ENCODE measurements around the gene PTPRO.

The PTPRO gene

DNA sequence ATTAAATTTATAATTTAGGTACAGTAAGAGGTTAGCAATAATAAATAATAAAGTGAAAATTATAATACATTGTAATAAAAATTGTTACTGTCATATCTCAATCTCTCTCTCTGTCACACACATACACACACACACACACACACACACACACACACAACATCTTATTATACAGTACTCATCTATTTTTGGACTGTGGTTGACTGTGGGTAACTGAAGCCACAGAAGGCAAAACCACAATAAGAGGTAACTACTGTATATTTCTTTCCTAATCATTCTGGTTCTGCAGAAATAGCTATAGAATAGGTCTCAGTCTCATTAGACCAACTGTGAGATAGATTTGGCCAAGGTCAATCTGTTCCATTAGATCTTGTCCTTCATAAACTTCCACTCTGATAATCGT lies 33.1 kb upstream of the PTPRO start:
- H3K4me3 ChIP-seq (replicated peaks; ENCODE audit: low read depth, low read length): no peak overlapping the region
- TF ChIP-seq, protein P1, sequence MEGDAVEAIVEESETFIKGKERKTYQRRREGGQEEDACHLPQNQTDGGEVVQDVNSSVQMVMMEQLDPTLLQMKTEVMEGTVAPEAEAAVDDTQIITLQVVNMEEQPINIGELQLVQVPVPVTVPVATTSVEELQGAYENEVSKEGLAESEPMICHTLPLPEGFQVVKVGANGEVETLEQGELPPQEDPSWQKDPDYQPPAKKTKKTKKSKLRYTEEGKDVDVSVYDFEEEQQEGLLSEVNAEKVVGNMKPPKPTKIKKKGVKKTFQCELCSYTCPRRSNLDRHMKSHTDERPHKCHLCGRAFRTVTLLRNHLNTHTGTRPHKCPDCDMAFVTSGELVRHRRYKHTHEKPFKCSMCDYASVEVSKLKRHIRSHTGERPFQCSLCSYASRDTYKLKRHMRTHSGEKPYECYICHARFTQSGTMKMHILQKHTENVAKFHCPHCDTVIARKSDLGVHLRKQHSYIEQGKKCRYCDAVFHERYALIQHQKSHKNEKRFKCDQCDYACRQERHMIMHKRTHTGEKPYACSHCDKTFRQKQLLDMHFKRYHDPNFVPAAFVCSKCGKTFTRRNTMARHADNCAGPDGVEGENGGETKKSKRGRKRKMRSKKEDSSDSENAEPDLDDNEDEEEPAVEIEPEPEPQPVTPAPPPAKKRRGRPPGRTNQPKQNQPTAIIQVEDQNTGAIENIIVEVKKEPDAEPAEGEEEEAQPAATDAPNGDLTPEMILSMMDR (IDR thresholded peaks at IDR 0.05; ENCODE audit: low read depth, low read length, missing control alignments): no peak
- DNase-seq (ENCODE audit: extremely low read depth, low read depth): no peak

DNA sequence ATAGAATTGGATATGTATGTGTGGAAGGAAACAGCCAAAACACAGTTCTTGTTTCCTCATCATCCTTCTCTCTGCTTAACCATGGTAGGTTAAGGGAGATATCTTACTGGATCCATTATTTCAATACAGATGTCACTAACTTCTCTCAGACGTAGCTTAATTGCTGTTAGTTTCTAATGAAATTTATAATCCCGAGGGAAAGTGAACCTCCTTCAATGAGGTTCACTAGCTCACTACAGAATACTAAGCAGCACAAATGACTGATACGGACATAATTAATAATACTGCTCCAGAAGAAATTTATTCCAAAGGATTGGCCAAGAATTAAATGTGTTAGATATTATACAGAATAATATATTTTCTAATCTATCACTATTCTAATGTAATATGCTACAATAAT lies 28.6 kb upstream of the PTPRO start:
- no peak overlapping the region for H3K4me3 ChIP-seq (replicated peaks; ENCODE audit: low read depth, low read length)
- TF ChIP-seq, protein P1 (IDR thresholded peaks at IDR 0.05; ENCODE audit: low read depth, low read length, missing control alignments): no peak
- no peak for DNase-seq (ENCODE audit: extremely low read depth, low read depth)

DNA sequence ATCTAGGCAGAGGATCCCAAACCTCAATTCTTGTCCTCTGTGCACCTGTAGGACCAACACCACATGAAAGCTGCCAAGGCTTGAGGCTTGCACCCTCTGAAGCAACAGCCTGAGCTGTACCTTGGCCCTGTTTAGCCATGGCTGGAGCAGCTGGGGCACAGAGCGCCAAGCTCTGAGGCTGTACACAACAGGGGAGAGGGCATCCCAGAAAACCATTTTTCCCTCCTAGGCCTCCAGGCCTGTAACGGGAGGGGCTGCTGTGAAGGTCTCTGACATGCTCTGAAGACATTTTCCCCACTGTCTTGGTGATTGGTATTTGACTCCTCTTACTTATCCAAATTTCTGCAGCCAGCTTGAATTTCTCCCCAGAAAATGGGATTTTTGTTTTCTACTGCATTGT lies 22.4 kb upstream of the PTPRO start:
- TF ChIP-seq, protein P1 (IDR thresholded peaks at IDR 0.05; ENCODE audit: low read depth, low read length, missing control alignments): no peak
- no peak overlapping the region for H3K4me3 ChIP-seq (replicated peaks; ENCODE audit: low read depth, low read length)
- DNase-seq (ENCODE audit: extremely low read depth, low read depth): no peak

DNA sequence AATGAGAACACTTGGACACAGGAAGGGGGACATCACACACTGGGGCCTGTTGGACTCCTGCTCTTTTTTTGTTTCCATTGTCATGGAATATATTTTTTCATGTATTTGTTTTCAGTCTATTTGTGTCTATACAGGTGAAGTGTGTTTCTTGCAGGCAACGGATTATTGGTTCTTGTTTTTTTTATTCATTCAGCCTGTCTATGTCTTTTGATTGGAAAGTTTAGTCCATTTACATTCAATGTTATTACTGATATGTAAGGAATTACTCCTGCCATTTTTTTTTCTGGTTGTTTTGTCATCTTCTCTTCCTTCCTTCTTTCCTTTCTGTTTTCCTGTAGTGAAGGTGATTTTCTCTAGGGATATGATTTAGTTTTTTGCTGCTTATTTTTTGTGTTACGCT lies 18.0 kb upstream of the PTPRO start:
- TF ChIP-seq, protein P1 (IDR thresholded peaks at IDR 0.05; ENCODE audit: low read depth, low read length, missing control alignments): no peak
- no peak for DNase-seq (ENCODE audit: extremely low read depth, low read depth)

DNA sequence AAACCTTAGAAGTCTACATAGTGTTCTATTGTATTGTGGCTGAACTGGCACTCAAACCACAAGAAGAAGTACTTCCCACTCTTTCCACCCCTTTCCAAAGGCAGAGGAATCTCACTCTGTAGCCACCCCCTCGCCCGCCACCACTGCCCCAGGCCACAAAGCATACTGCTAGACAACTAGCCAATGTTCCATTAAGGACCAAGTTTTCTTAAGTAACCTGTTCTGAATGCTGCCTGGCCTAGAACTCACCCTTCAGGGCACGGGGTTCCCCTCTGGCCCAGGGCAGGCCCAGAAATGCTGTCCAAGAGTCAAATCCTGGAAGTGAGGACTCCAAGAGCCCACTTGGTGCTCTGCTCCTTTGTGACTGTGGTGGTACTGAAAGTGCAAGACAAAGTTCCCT lies 15.7 kb upstream of the PTPRO start:
- DNase-seq (ENCODE audit: extremely low read depth, low read depth): no peak
- TF ChIP-seq, protein P1 (IDR thresholded peaks at IDR 0.05; ENCODE audit: low read depth, low read length, missing control alignments): no peak
- no peak overlapping the region for H3K4me3 ChIP-seq (replicated peaks; ENCODE audit: low read depth, low read length)

More for the DNA sequence above, 18.0 kb upstream of the PTPRO start:
- no peak overlapping the region for H3K4me3 ChIP-seq (replicated peaks; ENCODE audit: low read depth, low read length)

DNA sequence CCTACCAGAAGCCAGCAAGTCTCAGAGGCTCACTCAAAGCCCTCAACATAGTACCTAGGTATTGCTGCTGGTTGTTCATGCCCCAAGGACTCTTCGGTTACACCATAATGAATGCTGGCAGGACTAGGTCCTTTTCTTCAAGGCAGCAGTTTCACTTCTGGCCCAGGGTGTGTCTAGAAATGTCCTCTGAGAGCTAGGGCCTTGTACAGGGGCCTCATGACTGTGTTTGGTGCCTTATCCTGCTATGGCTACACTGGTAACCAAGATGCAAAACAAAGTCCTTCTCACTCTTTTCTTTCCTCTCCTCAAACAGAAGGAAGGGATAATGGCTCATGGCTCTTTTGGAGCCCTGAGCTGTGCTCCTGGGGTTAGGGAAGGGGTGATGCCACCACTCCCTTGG lies 15.2 kb upstream of the PTPRO start:
- DNase-seq (ENCODE audit: extremely low read depth, low read depth): no peak
- TF ChIP-seq, protein P1 (IDR thresholded peaks at IDR 0.05; ENCODE audit: low read depth, low read length, missing control alignments): no peak
- no peak overlapping the region for H3K4me3 ChIP-seq (replicated peaks; ENCODE audit: low read depth, low read length)

DNA sequence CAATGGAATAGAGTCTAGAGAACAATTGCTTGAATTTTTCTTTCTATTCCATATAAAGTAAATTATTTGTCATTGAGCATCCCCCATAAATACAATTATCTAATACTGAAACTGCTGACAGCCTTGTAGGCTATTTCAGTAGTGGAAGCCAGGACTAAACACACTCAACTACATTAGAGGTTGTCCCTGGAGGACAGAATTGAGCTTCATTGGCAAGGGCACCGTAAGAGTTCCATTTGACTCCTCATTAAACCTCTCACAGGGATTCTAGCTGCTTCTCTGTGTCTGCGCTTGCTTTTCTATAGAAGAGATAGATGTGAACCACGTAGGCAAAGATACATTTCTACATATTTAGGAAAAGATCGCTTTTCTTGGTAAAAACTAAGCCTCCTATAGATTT lies 3.5 kb upstream of the PTPRO start:
- no peak overlapping the region for H3K4me3 ChIP-seq (replicated peaks; ENCODE audit: low read depth, low read length)

More for the DNA sequence above, 3.5 kb upstream of the PTPRO start:
- DNase-seq (ENCODE audit: extremely low read depth, low read depth): no peak
- TF ChIP-seq, protein P1 (IDR thresholded peaks at IDR 0.05; ENCODE audit: low read depth, low read length, missing control alignments): no peak
